GM12878 (cell line): ENCODE measurements around the gene SEMA5A. TPM values are rescaled to one million over a fixed set of nuclear protein-coding genes. Genes with fewer than 3 reads are reported as not detected.

ENCODE experiments used
- ATAC-seq: fragments of 200-7000 bp; cut with Tn5 transposase; 3 replicates; pipeline ENCODE4 v1.9.1; 2020; ENCODE audit warnings: mild to moderate bottlenecking, moderate library complexity
- BruUV-seq: library from RNA; stranded (reverse); fragments of 400-500 nt; replicated peaks from 2 replicates; lab custom pipeline; 2021; lab: Mats Ljungman, UMichigan
- CTCF ChIA-PET: fragments of 300-600 bp; sonication (Branson Sonifier 250); formaldehyde crosslinking; extraction: SDS; loops from one replicate; lab custom pipeline; 2021; ENCODE audit warnings: inconsistent platforms; lab: Yijun Ruan, JAX
- POLR2A ChIA-PET: fragments of 350-600 bp; formaldehyde crosslinking; extraction: SDS; loops from one replicate; lab custom pipeline; 2021; ENCODE audit warnings: inconsistent platforms; lab: Charles Lee
- RAD21 ChIA-PET: fragments of 300-600 bp; sonication (Branson Sonifier 250); formaldehyde crosslinking; loops from one replicate; lab custom pipeline; 2023; ENCODE audit warnings: antibody characterized with exemption; ENCODE audit not compliant: unreplicated experiment; lab: Charles Lee
- SMC1A ChIA-PET: fragments of 300-600 bp; sonication (Branson Sonifier 250); formaldehyde crosslinking; loops from one replicate; lab custom pipeline; 2023; ENCODE audit not compliant: unreplicated experiment, uncharacterized antibody; lab: Charles Lee
- DNase-seq: peaks from one replicate; pipeline ENCODE4 v3.0.0-alpha.2; 2011; ENCODE audit warnings: low read depth, low spot score
- FAIRE-seq: peaks from 3 replicates; lab custom pipeline; 2011; peaks lifted over from hg19 to GRCh38; lab: Jason Lieb, UNC
- H2AFZ ChIP-seq: 2 replicates; pipeline ENCODE4 v1.6.0; 2011; ENCODE audit warnings: low read depth, low read length, control low read depth; ENCODE audit not compliant: control insufficient read depth
- H3K27ac ChIP-seq: 2 replicates; pipeline ENCODE4 v1.5.1; 2011; ENCODE audit warnings: control low read depth; ENCODE audit not compliant: control insufficient read depth, insufficient read depth
- H3K27me3 ChIP-seq, 2 experiments: replicated peaks in 1 of 2; 2 replicates each; pipeline versions ENCODE4 v1.6.0 to v1.6.1; 2011; ENCODE audit warnings: low read length in 1 of 2; ENCODE audit not compliant: control insufficient read depth in 2 of 2, insufficient read depth in 2 of 2
- H3K36me3 ChIP-seq, 2 experiments: 2 replicates each; pipeline ENCODE4 v1.5.1; 2011; ENCODE audit warnings: low read length in 1 of 2; ENCODE audit not compliant: control insufficient read depth in 2 of 2, insufficient read depth in 2 of 2
- H3K4me1 ChIP-seq: 2 replicates; pipeline ENCODE4 v1.6.1; 2011; ENCODE audit warnings: mild to moderate bottlenecking, low read length, moderate library complexity, mixed read lengths; ENCODE audit not compliant: control insufficient read depth, insufficient read depth
- H3K4me2 ChIP-seq: 2 replicates; pipeline ENCODE4 v1.6.0; 2011; ENCODE audit warnings: control low read depth; ENCODE audit not compliant: control insufficient read depth, insufficient read depth
- H3K4me3 ChIP-seq: fragments of 200-600 bp; sonication (generic); 2 replicates; pipeline ENCODE4 v1.5.1; 2016
- H3K79me2 ChIP-seq: 2 replicates; pipeline ENCODE4 v1.6.0; 2011; ENCODE audit warnings: low read length; ENCODE audit not compliant: control insufficient read depth, insufficient read depth
- H3K9ac ChIP-seq: 2 replicates; pipeline ENCODE4 v1.8.0; 2011; ENCODE audit warnings: low read length, control low read depth, mixed read lengths; ENCODE audit not compliant: control insufficient read depth, insufficient read depth
- H3K9me3 ChIP-seq: replicated peaks from 3 replicates; pipeline ENCODE4 v1.5.1; 2011; ENCODE audit warnings: mild to moderate bottlenecking, low read length; ENCODE audit not compliant: control insufficient read depth, insufficient read depth
- H4K20me1 ChIP-seq: 2 replicates; pipeline ENCODE4 v1.6.0; 2011; ENCODE audit not compliant: control insufficient read depth, insufficient read depth
- ASH2L ChIP-seq: fragments of 300-600, 200-600 bp; sonication (generic); IDR thresholded peaks from 2 replicates; pipeline ENCODE4 v1.6.1; 2017; ENCODE audit warnings: low read depth, mild to moderate bottlenecking, borderline replicate concordance
- KLF5 ChIP-seq: fragments of 450-650 bp; IDR thresholded peaks from 2 replicates; pipeline ENCODE4 v1.6.1; 2014; ENCODE audit warnings: mild to moderate bottlenecking; ENCODE audit not compliant: partially characterized antibody
- NR2F1 ChIP-seq: fragments of 450-650 bp; conservative IDR thresholded peaks from 2 replicates; pipeline ENCODE4 v1.6.1; 2017; ENCODE audit warnings: mild to moderate bottlenecking
- RELA ChIP-seq: fragments of 450-650 bp; IDR thresholded peaks from 2 replicates; pipeline ENCODE4 v1.8.0; 2014; ENCODE audit warnings: borderline replicate concordance; ENCODE audit not compliant: partially characterized antibody
- SIN3A ChIP-seq: IDR thresholded peaks from 2 replicates; pipeline ENCODE4 v1.6.1; 2012; ENCODE audit warnings: low read depth, low read length, improper control_type of control experiment
- SMC3 ChIP-seq: IDR thresholded peaks from 2 replicates; pipeline ENCODE4 v1.6.1; 2011; ENCODE audit warnings: low read length, improper control_type of control experiment, borderline replicate concordance
- in situ Hi-C: fragments of 300-500 bp; cut with MboI; formaldehyde crosslinking; loops from 9 replicates; pipeline ENCODE4 v1.14.3; 2018; ENCODE audit warnings: mixed read lengths
- intact Hi-C: fragments of 100-400 bp; cut with micrococcal nuclease; formaldehyde crosslinking; loops from one replicate; pipeline ENCODE4 v1.14.2; 2022; ENCODE audit not compliant: unreplicated experiment
- polyA plus RNA-seq, 11 experiments: library from polyadenylated mRNA; depleted of rRNA in 4 of 11; unstranded in 6 of 11; stranded (reverse) in 5 of 11; fragments of >200 nt; fragmentation: Nextera tagmentation in 4 of 11; fragmentation: Illumina TruSeq in 1 of 11; extraction: Ambion mirVana in 4 of 11; extraction: Trizol in 1 of 11; gene quantifications; 1 replicate in 1 of 11; 2 replicates in 10 of 11; pipeline versions ENCODE4 v1.2.1 to v1.2.3, GENCODE V29; 2011 to 2016; ENCODE audit warnings: inconsistent platforms in 2 of 11, missing spikeins in 2 of 11, low read depth in 1 of 11
- total RNA-seq, 4 experiments: library from RNA; depleted of rRNA in 3 of 4; stranded (reverse); fragments of >200 nt in 3 of 4; fragmentation: Illumina TruSeq in 1 of 4; extraction: Trizol in 1 of 4; gene quantifications; 2 replicates each; pipeline versions ENCODE4 v1.2.1 to v1.2.3, GENCODE V29; 2013 to 2021
- TF ChIP-seq, protein P1 (sequence below): IDR thresholded peaks from 2 replicates; pipeline ENCODE4 v1.6.1; 2012; ENCODE audit warnings: mild to moderate bottlenecking, low read depth, low read length
- TF ChIP-seq, protein P2 (sequence below): fragments of 450-650 bp; IDR thresholded peaks from 2 replicates; pipeline ENCODE4 v1.6.1; 2018; ENCODE audit warnings: borderline replicate concordance, mild to moderate bottlenecking; ENCODE audit not compliant: partially characterized antibody
- TF ChIP-seq, protein P3 (sequence below): IDR thresholded peaks from 2 replicates; pipeline ENCODE4 v1.6.1; 2011; ENCODE audit warnings: low read depth, mild to moderate bottlenecking, low read length, moderate library complexity, borderline replicate concordance; ENCODE audit errors: extremely low read depth

The SEMA5A gene
- total and polyA plus RNA-seq, 10 of the 15 experiments (the other 5 are each of a cell fraction or from before 2014, with no cell fraction given), result 0.03 to 2.4 (median 0.09) TPM; not detected in 1

DNA sequence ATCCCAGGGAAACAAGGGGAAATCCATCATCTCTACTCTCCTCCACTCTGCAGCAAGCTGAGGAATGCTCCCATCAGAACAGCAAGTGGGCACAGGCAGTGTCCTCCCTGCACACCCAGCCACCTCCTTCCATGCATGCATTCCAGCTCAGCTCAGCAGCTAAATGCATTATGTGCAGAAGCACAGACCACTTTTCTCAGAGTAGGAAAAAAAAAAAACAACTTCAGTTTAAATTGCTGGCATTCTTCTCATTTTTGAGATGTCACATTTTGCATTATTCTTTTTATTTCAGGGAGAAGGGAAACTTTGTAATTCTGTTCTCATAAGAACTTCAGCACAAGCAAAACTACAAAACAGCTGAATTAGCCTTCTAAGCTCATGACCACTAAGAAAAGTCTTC is 312.2 kb downstream of the SEMA5A start:
- in situ Hi-C loops (no loop called here), intact Hi-C loops (no loop called here)
- no peaks in the 10 kb centered on the region for H3K79me2 ChIP-seq
- no TSS peak for BruUV-seq
- H3K27me3 ChIP-seq, result no peaks in the 10 kb centered on the region
- POLR2A ChIA-PET, result no interaction called here
- no peak overlapping the region for H3K4me2 ChIP-seq
- SMC1A ChIA-PET, result interaction anchor here (1.1 kb wide), 1 partner anchor 36 kb away, joined by 3 read pairs; no protein-coding TSS in a partner anchor
- CTCF ChIA-PET, result interaction anchor here (1.7 kb wide), 1 partner anchor 80 kb away, joined by 5 read pairs; no protein-coding TSS in a partner anchor
- H3K27ac ChIP-seq, result no peak overlapping the region
- TF ChIP-seq RELA (no peak), SIN3A (no peak), ASH2L (no peak), KLF5 (no peak), SMC3 (no peak), NR2F1 (no peak)
- TF ChIP-seq, protein P1, sequence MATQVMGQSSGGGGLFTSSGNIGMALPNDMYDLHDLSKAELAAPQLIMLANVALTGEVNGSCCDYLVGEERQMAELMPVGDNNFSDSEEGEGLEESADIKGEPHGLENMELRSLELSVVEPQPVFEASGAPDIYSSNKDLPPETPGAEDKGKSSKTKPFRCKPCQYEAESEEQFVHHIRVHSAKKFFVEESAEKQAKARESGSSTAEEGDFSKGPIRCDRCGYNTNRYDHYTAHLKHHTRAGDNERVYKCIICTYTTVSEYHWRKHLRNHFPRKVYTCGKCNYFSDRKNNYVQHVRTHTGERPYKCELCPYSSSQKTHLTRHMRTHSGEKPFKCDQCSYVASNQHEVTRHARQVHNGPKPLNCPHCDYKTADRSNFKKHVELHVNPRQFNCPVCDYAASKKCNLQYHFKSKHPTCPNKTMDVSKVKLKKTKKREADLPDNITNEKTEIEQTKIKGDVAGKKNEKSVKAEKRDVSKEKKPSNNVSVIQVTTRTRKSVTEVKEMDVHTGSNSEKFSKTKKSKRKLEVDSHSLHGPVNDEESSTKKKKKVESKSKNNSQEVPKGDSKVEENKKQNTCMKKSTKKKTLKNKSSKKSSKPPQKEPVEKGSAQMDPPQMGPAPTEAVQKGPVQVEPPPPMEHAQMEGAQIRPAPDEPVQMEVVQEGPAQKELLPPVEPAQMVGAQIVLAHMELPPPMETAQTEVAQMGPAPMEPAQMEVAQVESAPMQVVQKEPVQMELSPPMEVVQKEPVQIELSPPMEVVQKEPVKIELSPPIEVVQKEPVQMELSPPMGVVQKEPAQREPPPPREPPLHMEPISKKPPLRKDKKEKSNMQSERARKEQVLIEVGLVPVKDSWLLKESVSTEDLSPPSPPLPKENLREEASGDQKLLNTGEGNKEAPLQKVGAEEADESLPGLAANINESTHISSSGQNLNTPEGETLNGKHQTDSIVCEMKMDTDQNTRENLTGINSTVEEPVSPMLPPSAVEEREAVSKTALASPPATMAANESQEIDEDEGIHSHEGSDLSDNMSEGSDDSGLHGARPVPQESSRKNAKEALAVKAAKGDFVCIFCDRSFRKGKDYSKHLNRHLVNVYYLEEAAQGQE, result no peak
- TF ChIP-seq, protein P2, sequence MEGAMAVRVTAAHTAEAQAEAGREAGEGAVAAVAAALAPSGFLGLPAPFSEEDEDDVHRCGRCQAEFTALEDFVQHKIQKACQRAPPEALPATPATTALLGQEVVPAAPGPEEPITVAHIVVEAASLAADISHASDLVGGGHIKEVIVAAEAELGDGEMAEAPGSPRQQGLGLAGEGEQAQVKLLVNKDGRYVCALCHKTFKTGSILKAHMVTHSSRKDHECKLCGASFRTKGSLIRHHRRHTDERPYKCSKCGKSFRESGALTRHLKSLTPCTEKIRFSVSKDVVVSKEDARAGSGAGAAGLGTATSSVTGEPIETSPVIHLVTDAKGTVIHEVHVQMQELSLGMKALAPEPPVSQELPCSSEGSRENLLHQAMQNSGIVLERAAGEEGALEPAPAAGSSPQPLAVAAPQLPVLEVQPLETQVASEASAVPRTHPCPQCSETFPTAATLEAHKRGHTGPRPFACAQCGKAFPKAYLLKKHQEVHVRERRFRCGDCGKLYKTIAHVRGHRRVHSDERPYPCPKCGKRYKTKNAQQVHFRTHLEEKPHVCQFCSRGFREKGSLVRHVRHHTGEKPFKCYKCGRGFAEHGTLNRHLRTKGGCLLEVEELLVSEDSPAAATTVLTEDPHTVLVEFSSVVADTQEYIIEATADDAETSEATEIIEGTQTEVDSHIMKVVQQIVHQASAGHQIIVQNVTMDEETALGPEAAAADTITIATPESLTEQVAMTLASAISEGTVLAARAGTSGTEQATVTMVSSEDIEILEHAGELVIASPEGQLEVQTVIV, result no peak
- TF ChIP-seq, protein P3, sequence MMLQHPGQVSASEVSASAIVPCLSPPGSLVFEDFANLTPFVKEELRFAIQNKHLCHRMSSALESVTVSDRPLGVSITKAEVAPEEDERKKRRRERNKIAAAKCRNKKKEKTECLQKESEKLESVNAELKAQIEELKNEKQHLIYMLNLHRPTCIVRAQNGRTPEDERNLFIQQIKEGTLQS, result no peak
- H3K36me3 ChIP-seq, result no peaks in the 10 kb centered on the region
- H3K9me3 ChIP-seq, result no peaks in the 10 kb centered on the region; the same call in 2 of the 3 replicates
- FAIRE-seq, result no peak
- H3K4me3 ChIP-seq, result no peak overlapping the region
- H3K9ac ChIP-seq, result no peak overlapping the region
- H4K20me1 ChIP-seq, result no peaks in the 10 kb centered on the region
- no peak overlapping the region for H2AFZ ChIP-seq
- ATAC-seq, result no peak
- no peaks in the 10 kb centered on the region for H3K4me1 ChIP-seq
- RAD21 ChIA-PET, result no interaction called here
- no peak for DNase-seq
